Measurements from ENCODE around the gene STX4.

Gene STX4

DNA sequence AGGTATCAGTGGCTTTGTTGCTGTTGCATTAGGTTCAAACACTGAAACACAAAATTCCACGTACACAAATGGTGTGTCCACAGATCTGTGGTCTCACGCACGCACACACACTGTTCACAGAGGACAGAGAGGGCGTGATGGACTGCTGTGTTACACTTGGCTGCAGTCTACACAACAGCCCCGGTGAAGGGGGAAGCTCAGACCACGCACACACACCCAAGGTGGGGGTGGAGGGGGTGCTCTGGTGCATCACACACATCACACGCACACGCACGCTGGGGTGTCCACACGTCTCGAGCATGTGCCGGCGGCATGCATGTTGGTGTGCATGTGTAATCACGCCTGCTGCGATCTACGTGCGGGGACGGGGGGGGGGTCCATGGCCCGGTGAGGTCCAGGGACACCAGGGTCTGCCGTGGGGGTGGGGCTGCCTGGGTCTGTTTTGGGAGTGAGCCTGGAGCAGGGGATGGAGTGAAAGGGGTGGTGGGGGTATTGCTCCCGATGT, 41.0 kb upstream of the STX4 start:
- no peak overlapping the region for H3K27ac ChIP-seq (ENCODE audit: low read depth, low read length)
- no peak overlapping the region for H3K4me2 ChIP-seq (ENCODE audit: low read depth, low read length, poor library complexity, severe bottlenecking)
- TF ChIP-seq EZH2phosphoT487 (conservative IDR thresholded peaks at IDR 0.05; ENCODE audit: low read length), result no peak
- TF ChIP-seq CTCF (IDR thresholded peaks at IDR 0.05; ENCODE audit: insufficient read depth, low read length, poor library complexity, severe bottlenecking), result no peak
- no peak overlapping the region for H3K4me3 ChIP-seq (ENCODE audit: insufficient read depth, low read length, poor library complexity, severe bottlenecking)
- no peaks in the 10 kb centered on the region for H3K79me2 ChIP-seq (ENCODE audit: insufficient read depth, low read length)
- no peak overlapping the region for H3K9ac ChIP-seq (ENCODE audit: low read length)
- no peaks in the 10 kb centered on the region for H4K20me1 ChIP-seq (ENCODE audit: low read depth, low read length)
- H3K27me3 ChIP-seq (ENCODE audit: low read length), result no peaks in the 10 kb centered on the region
- H3K9me3 ChIP-seq (ENCODE audit: insufficient read depth, low read length), result no peaks in the 10 kb centered on the region
- no peaks in the 10 kb centered on the region for H3F3A ChIP-seq (ENCODE audit: insufficient read depth)
- H2AFZ ChIP-seq (ENCODE audit: low read depth, low read length, severe bottlenecking), result no peak overlapping the region
- no peaks in the 10 kb centered on the region for H3K36me3 ChIP-seq (ENCODE audit: low read length)
- no peaks in the 10 kb centered on the region for H3K9me2 ChIP-seq (replicated peaks; ENCODE audit: insufficient read depth, low read length)

GRCh38 chr16:30992931-30993816, 40.2 kb upstream of the STX4 start:
- Histone ChIP-seq H3K9me3 (ENCODE audit: insufficient read depth, low read length) (no peaks in the 10 kb centered on the region), H3K36me3 (ENCODE audit: low read length) (no peaks in the 10 kb centered on the region), H3K9me2 (replicated peaks; ENCODE audit: insufficient read depth, low read length) (no peaks in the 10 kb centered on the region), H3K4me3 (ENCODE audit: insufficient read depth, low read length, poor library complexity, severe bottlenecking) (no peak overlapping the region), H4K20me1 (ENCODE audit: low read depth, low read length) (no peaks in the 10 kb centered on the region), H3K4me2 (ENCODE audit: low read depth, low read length, poor library complexity, severe bottlenecking) (no peak overlapping the region), H3K27me3 (ENCODE audit: low read length) (no peaks in the 10 kb centered on the region), H3K27ac (ENCODE audit: low read depth, low read length) (no peak overlapping the region), H3K79me2 (ENCODE audit: insufficient read depth, low read length) (no peaks in the 10 kb centered on the region), H2AFZ (ENCODE audit: low read depth, low read length, severe bottlenecking) (no peak overlapping the region), H3K9ac (ENCODE audit: low read length) (no peak overlapping the region), H3F3A (ENCODE audit: insufficient read depth) (no peaks in the 10 kb centered on the region)
- TF ChIP-seq CTCF (IDR thresholded peaks at IDR 0.05; ENCODE audit: insufficient read depth, low read length, poor library complexity, severe bottlenecking) (no peak), EZH2phosphoT487 (conservative IDR thresholded peaks at IDR 0.05; ENCODE audit: low read length) (no peak)

GRCh38 chr16:30995927-30996323, 37.4 kb upstream of the STX4 start:
- no peak overlapping the region for H3K4me3 ChIP-seq (ENCODE audit: insufficient read depth, low read length, poor library complexity, severe bottlenecking)
- H3K9me3 ChIP-seq (ENCODE audit: insufficient read depth, low read length), result no peaks in the 10 kb centered on the region
- no peaks in the 10 kb centered on the region for H3F3A ChIP-seq (ENCODE audit: insufficient read depth)
- no peak overlapping the region for H3K27ac ChIP-seq (ENCODE audit: low read depth, low read length)
- H4K20me1 ChIP-seq (ENCODE audit: low read depth, low read length), result no peaks in the 10 kb centered on the region
- no peak overlapping the region for H3K9ac ChIP-seq (ENCODE audit: low read length)
- H3K79me2 ChIP-seq (ENCODE audit: insufficient read depth, low read length), result no peaks in the 10 kb centered on the region
- no peak for TF ChIP-seq CTCF (IDR thresholded peaks at IDR 0.05; ENCODE audit: insufficient read depth, low read length, poor library complexity, severe bottlenecking)
- no peak for TF ChIP-seq EZH2phosphoT487 (conservative IDR thresholded peaks at IDR 0.05; ENCODE audit: low read length)
- H3K27me3 ChIP-seq (ENCODE audit: low read length), result no peaks in the 10 kb centered on the region
- H3K4me2 ChIP-seq (ENCODE audit: low read depth, low read length, poor library complexity, severe bottlenecking), result no peak overlapping the region
- no peaks in the 10 kb centered on the region for H3K9me2 ChIP-seq (replicated peaks; ENCODE audit: insufficient read depth, low read length)
- H2AFZ ChIP-seq (ENCODE audit: low read depth, low read length, severe bottlenecking), result no peak overlapping the region
- no peaks in the 10 kb centered on the region for H3K36me3 ChIP-seq (ENCODE audit: low read length)

Measured in SU-DHL-6 (cell line).